MCF 10A (cell line): ENCODE results near the gene AMDHD1. TPM values are rescaled to one million over a fixed set of nuclear protein-coding genes. Genes with fewer than 3 reads are reported as not detected.

Experiments used
- BruUV-seq: library from RNA; stranded (reverse); fragments of 400-500 nt; replicated peaks from 2 replicates; lab custom pipeline; 2021; lab: Mats Ljungman, UMichigan
- CTCF ChIA-PET: fragments of 300-600 bp; sonication (Branson Sonifier 250); formaldehyde crosslinking; extraction: SDS; loops from one replicate; lab custom pipeline; 2021; ENCODE audit warnings: antibody characterized with exemption, inconsistent platforms; lab: Yijun Ruan, JAX
- POLR2A ChIA-PET: fragments of 300-600, 350-650 bp; sonication (Branson Sonifier 250); formaldehyde crosslinking; extraction: SDS; loops from one replicate; lab custom pipeline; 2020; ENCODE audit warnings: antibody characterized with exemption, inconsistent platforms; lab: Yijun Ruan, JAX
- DNase-seq: peaks from one replicate; pipeline ENCODE4 v3.0.0-alpha.2; 2018; ENCODE audit not compliant: unreplicated experiment
- H3K27ac Mint-ChIP-seq: one replicate; pipeline ENCODE4 v1.8.0; 2022; ENCODE audit warnings: mild to moderate bottlenecking, low read depth, mixed read lengths; ENCODE audit not compliant: unreplicated experiment
- H3K27me3 Mint-ChIP-seq: one replicate; pipeline ENCODE4 v1.8.0; 2022; ENCODE audit warnings: mixed read lengths; ENCODE audit not compliant: insufficient read depth, unreplicated experiment
- H3K36me3 Mint-ChIP-seq: one replicate; pipeline ENCODE4 v1.8.0; 2022; ENCODE audit warnings: mild to moderate bottlenecking, moderate library complexity, mixed read lengths; ENCODE audit not compliant: insufficient read depth, unreplicated experiment
- H3K4me1 Mint-ChIP-seq: one replicate; pipeline ENCODE4 v1.8.0; 2022; ENCODE audit warnings: mixed read lengths; ENCODE audit not compliant: insufficient read depth, unreplicated experiment
- H3K4me3 Mint-ChIP-seq: one replicate; pipeline ENCODE4 v1.8.0; 2022; ENCODE audit warnings: mild to moderate bottlenecking, moderate library complexity, mixed read lengths; ENCODE audit not compliant: unreplicated experiment
- H3K9me3 Mint-ChIP-seq: one replicate; pipeline ENCODE4 v1.8.0; 2022; ENCODE audit warnings: mixed read lengths; ENCODE audit not compliant: unreplicated experiment
- CTCF ChIP-seq: fragments of 200-600 bp; IDR thresholded peaks from one replicate; pipeline ENCODE4 v1.8.0; 2022; ENCODE audit warnings: antibody characterized with exemption, mild to moderate bottlenecking; ENCODE audit not compliant: unreplicated experiment
- intact Hi-C: fragments of 100-400 bp; cut with micrococcal nuclease; formaldehyde crosslinking; loops from 2 replicates; pipeline ENCODE4 v1.14.1; 2022
- total RNA-seq: library from RNA; stranded (reverse); gene quantifications from 2 replicates; pipeline ENCODE4 v1.2.3, GENCODE V29; 2022

AMDHD1 gene
- total RNA-seq, 1 experiment from 2014 or later, result 0.47 TPM

DNA sequence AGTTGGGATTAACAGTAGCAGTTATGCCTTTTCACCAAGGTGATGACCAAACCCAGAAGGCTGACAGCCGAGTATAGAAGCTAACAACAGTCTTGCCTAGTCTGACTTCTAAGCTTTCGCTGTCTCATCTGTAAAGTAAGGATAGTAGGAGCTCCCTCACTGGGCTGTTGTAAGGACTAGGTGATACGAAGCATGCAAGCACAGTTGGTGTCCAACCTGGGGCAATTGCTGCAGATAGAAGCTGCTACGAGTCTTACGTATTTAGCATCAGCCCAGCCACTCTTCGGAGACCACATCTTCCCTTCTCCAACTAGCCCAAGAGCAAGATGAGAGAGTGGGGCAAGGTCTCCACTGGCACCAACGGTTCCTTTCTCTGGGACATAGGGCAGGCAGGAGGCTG is 47.0 kb downstream of the AMDHD1 start:
- no peaks in the 10 kb centered on the region for H3K27me3 Mint-ChIP-seq
- intact Hi-C loops, result no loop called here
- CTCF ChIA-PET, result interaction anchor here (0.8 kb wide), 1 partner anchor 9 kb away, joined by 6 read pairs; no protein-coding TSS in a partner anchor

GRCh38 chr12:95993907-95994306 is 50.8 kb downstream of the AMDHD1 start:
- DNase-seq, result no peak
- POLR2A ChIA-PET, result interaction anchor here (0.5 kb wide), 1 partner anchor 40 kb away, joined by 3 read pairs; no protein-coding TSS in a partner anchor
- Mint-ChIP-seq H3K9me3 (no peaks in the 10 kb centered on the region), H3K36me3 (peaks cover 7% of the 10 kb centered on the region), H3K4me1 (peaks cover 20% of the 10 kb centered on the region), H3K27me3 (no peaks in the 10 kb centered on the region), H3K4me3 (no peak overlapping the region), H3K27ac (no peak overlapping the region)
- CTCF ChIA-PET, result interaction anchor here (0.6 to 8.4 kb wide), 3 partner anchors 11 to 78 kb away, joined by 3 to 177 read pairs (median 5); no protein-coding TSS in a partner anchor
- no peak for TF ChIP-seq CTCF
- intact Hi-C loops, result no loop called here
- no TSS peak for BruUV-seq

More for the DNA sequence above, 47.0 kb downstream of the AMDHD1 start:
- BruUV-seq, result no TSS peak
- Mint-ChIP-seq H3K9me3 (no peaks in the 10 kb centered on the region), H3K27ac (no peak overlapping the region), H3K36me3 (no peaks in the 10 kb centered on the region), H3K4me3 (no peak overlapping the region), H3K4me1 (peaks cover 5% of the 10 kb centered on the region)
- POLR2A ChIA-PET, result no interaction called here
- no peak for DNase-seq
- TF ChIP-seq CTCF, result no peak

- no peak for TF ChIP-seq CTCF
- H3K4me1 Mint-ChIP-seq, result peaks cover 21% of the 10 kb centered on the region
- no TSS peak for BruUV-seq
- H3K36me3 Mint-ChIP-seq, result peaks cover 7% of the 10 kb centered on the region
- intact Hi-C loops, result no loop called here
- ChIA-PET CTCF (interaction anchor here (0.6 to 8.4 kb wide), 3 partner anchors 11 to 79 kb away, joined by 3 to 177 read pairs (median 3); no protein-coding TSS in a partner anchor), POLR2A (interaction anchor here (0.5 kb wide), 2 partner anchors 40 to 280 kb away, joined by 3 read pairs; no protein-coding TSS in a partner anchor)
- no peaks in the 10 kb centered on the region for H3K9me3 Mint-ChIP-seq
- no peak for DNase-seq
- H3K27me3 Mint-ChIP-seq, result no peaks in the 10 kb centered on the region
- H3K27ac Mint-ChIP-seq, result no peak overlapping the region
- no peak overlapping the region for H3K4me3 Mint-ChIP-seq
These were observed 51.3 kb downstream of the AMDHD1 start for GRCh38 chr12:95994476-95994875.

DNA sequence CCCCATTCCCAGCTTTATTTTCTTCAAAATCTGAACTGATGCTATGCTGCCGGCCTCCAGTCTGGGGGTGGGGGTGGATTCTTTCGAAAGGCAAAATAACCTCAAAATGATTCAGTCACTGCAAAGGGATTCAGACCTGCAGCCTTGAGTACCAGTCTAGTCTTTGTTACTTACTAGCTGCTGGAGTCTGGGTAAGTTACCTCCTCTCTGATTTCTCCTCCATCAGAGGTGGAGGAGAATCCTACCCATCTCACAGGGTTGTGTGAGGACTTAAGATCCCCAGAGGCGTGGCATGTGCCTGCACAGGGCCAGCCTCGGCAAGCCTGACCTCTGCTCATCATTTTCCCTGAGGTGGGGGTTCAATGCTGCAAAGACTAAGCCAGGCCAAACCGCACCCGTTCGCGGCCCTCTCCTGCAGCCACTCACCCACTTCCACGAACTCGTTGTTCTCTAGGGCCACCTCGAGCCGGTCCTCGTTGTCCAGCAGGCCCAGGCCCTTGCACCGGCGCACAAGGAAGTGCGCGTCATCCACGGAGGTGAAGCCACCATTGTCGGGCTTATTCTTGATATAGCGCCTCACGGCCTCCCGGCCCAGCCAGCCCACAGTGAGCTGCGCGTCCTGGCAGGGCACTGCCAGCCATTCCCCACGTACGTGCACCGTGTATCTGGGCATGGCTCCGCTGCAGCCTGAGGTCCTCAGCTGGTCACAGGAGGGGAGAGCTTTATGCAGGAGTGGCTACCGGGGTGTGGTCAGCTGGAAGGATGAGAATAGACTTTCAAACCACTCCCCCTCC is 52.3 kb downstream of the AMDHD1 start:
- H3K36me3 Mint-ChIP-seq, result peaks cover 13% of the 10 kb centered on the region
- no peaks in the 10 kb centered on the region for H3K9me3 Mint-ChIP-seq
- no peaks in the 10 kb centered on the region for H3K27me3 Mint-ChIP-seq
- TF ChIP-seq CTCF, result no peak
- no peak overlapping the region for H3K4me3 Mint-ChIP-seq
- ChIA-PET POLR2A (interaction anchor here (0.5 kb wide), 1 partner anchor 281 kb away, joined by 3 read pairs; no protein-coding TSS in a partner anchor), CTCF (interaction anchor here (0.5 to 8.4 kb wide), 4 partner anchors 35 to 80 kb away, joined by 3 to 177 read pairs (median 4); no protein-coding TSS in a partner anchor)
- peaks cover 21% of the 10 kb centered on the region for H3K4me1 Mint-ChIP-seq
- no peak for DNase-seq
- no TSS peak for BruUV-seq
- no peak overlapping the region for H3K27ac Mint-ChIP-seq
- intact Hi-C loops, result loop anchor here (5.0 kb wide), 1 partner anchor 168 kb away; no protein-coding TSS in a partner anchor
